ENCODE data around the gene MME.

Gene MME

DNA sequence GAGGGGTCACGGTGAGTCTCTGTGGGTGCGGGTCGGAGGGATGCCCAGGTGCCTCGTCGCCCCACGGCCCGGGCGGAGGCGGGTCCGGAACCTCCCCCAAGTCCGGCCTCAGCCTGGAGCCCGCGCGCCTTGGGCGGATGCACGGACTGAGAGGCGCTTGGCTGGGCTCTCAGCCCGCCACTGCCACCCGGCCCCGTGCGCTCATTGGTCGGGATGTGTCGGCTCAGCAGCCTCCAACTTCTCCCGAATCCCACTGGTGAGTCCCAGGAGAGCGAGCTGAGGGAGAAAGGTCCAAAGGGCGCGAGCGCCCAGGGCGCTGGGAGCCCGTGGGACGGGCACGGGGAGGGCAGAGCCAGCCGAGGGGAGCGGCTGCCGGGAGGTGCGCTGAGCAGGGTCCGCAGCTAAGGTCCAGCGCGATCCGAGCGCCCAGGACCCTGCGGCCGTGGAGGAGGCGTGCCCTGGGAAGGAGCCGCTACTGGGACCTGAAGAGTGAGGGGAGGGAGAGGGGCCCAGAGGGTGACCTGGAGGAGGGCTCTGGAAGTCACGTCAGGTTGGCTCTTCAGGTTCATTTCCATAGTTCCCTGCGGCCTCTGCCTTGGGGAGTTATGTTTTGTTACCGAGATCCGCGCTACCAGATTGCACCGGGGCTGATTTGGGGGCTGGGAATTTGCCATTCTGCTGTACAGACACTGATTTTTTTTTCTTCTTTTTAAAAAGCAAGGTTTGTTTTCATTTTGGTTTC lies at the start of gene MME:
TSS of gene MME (plus strand) at position 574 of the 742 bp plus-strand sequence. CDS start 3,849 bp downstream, outside the sequence.
- DNase-seq (ENCODE audit: insufficient read length, low spot score) (peak; percentile 66), FAIRE-seq (peak; percentile 49)

DNA sequence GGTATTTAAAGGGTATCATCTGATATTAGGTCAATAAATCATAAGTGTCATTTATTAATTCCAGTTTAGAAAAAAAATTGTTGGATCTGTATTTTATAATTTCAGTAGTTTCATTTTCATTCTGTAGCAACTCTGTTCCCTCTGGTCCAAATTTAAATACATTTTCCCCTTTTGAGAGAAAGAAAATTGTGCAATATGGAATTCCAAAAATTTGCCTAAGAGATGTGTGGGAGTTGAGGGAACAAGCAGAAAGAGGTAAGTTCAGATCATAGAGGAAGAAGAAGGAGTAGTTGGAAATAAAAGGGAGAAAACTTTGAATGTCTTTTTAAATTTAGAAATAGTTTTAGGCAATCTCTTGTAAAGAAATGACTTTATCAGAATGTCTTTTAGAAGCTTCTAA lies 48.9 kb upstream of the MME start:
- FAIRE-seq (no peak), DNase-seq (ENCODE audit: insufficient read length, low spot score) (no peak)

DNA sequence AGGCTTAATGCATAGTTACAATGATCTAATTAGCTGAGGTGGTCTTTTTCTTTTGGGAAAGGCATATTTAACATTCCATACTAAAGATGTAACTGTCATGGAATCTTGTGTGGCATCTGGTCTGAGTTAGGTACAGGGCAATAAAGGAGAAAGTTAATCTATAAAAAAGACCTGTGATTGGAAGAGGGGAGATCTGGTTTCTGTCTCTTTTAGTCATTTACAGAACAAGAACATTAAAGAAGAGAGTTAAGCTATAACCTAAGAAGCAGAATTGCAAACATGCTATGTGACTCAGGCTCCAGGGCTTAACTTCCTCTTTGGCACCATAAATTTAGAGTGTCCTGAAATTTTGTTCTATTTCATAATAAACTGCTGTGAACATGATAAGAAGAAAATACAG lies 47.2 kb upstream of the MME start:
- DNase-seq (ENCODE audit: insufficient read length, low spot score) (no peak), FAIRE-seq (no peak)

GRCh38 chr3:155034786-155035185 lies 45.3 kb upstream of the MME start:
- DNase-seq (ENCODE audit: insufficient read length, low spot score) (no peak), FAIRE-seq (no peak)

DNA sequence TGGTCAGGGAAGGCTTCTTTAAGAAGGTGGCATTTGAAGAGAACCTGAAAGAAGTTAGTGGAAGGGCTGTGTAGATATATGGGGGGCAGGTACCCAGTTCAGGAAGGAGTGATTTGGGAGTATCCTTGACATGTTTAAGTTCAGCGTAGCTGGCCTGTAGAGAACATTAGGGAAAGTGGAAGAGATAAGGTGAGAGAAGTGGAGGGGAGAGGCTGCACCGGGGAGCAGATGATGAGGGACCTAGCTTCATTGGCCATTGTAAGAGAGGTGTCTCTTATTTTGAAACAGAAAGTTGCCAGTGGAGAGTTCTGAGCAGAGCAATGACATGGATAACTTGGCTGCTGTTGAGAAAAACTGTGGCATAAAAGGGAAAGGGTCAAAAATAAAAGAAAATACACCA lies 44.6 kb upstream of the MME start:
- FAIRE-seq, result no peak
- no peak for DNase-seq (ENCODE audit: insufficient read length, low spot score)

- no peak for FAIRE-seq
- DNase-seq (ENCODE audit: insufficient read length, low spot score), result no peak
Measured at GRCh38 chr3:155037508-155038202, 42.5 kb upstream of the MME start.

- DNase-seq (ENCODE audit: insufficient read length, low spot score) (no peak), FAIRE-seq (no peak)
Measured at GRCh38 chr3:155038203-155038554, 41.9 kb upstream of the MME start.

DNA sequence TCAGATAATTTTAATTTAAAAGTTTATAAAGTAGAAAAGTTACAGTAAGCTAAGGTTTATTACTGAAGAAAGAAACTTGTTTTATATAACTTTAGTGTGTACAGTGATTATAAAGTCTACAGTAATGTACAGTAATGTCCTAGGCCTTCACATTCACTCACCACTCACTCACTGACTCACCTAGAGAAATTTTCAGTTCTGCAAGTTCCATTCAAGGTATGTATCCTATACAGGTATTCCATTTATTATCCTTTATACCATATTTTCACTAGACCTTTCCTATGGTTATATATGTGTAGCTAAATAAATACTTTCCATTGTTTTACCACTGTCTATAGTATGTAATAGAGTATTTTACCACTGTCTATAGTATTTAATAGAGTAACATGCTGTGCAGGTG lies 33.2 kb upstream of the MME start:
- no peak for DNase-seq (ENCODE audit: insufficient read length, low spot score)
- no peak for FAIRE-seq

GRCh38 chr3:155047672-155048071 lies 32.4 kb upstream of the MME start:
- FAIRE-seq (no peak), DNase-seq (ENCODE audit: insufficient read length, low spot score) (no peak)

DNA sequence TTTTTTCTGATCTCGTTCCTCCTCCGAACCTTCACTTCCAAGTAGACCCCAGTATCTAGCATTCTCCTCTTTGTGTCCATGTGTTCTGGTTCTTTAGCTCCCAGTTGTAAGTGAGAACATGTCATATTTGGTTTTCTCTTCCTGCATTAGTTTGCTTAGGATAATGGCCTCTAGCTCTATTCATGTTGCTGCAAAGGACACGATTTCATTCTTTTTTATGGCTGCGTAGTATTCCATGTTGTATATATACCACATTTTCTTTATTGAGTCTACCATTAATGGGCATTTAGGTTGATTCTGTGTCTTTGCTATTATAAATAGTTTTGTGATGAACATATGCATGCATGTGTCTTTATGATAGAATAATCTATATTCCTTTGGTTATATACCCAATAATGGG lies 30.2 kb upstream of the MME start:
- no peak for DNase-seq (ENCODE audit: insufficient read length, low spot score)
- FAIRE-seq, result no peak

DNA sequence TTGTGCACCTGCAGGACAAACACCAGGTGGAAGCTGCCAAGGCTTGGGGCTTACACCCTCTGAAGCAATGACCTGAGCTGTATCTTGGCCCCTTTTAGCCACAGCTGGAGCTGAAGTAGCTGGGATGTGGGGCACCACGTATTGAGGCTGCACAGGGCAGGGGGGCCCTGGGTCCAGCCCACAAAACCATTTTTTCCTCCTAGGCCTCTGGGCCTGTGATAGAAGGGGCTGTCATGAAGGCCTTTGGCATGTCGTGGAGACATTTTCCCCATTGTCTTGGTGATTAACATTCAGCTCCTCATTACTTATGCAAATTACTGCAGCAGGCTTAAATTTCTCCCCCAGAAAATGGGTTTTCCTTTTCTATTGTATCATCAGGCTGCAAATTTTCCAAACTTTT lies 27.6 kb upstream of the MME start:
- FAIRE-seq, result no peak
- DNase-seq (ENCODE audit: insufficient read length, low spot score), result no peak

DNA sequence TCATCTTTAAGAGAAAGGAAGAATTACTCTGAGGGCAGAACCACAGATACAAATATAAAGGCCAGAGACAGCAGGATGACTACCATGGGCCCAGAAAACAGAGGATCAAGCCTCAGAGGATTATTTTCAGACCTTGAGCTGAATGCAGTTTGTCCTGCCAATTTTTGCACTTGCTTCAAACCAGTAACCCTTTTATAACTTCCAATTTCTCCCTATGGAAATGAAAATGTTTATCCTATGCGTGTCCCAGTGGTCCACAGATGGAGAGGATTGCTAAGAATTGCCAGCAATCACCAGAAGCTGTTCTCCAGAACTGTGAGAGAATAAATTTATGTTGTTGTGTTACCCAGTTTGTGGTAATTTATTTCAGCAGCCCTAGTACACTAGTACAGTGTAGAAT lies 26.4 kb upstream of the MME start:
- no peak for FAIRE-seq

DNA sequence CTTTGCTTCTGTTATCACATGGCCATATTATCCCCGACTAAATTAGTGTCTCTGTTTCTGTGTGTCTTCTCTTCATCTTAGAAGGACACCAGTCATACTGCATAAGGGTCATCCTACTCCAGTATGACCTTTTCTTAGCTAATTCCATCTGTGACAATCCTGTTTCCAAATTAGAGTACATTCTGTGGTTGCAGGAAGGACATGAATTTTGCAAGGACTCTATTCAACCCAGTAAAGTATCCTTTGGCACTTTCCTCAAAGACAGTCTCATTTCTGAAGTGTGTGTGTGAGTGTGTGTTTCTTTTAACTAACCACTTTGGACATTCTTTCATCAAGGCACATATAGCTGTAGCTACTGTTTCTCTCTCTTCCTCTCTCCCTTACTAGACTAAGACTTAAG lies 15.2 kb upstream of the MME start:
- DNase-seq (ENCODE audit: insufficient read length, low spot score) (no peak), FAIRE-seq (no peak)

More for the DNA sequence above, 26.4 kb upstream of the MME start:
- no peak for DNase-seq (ENCODE audit: insufficient read length, low spot score)

DNA sequence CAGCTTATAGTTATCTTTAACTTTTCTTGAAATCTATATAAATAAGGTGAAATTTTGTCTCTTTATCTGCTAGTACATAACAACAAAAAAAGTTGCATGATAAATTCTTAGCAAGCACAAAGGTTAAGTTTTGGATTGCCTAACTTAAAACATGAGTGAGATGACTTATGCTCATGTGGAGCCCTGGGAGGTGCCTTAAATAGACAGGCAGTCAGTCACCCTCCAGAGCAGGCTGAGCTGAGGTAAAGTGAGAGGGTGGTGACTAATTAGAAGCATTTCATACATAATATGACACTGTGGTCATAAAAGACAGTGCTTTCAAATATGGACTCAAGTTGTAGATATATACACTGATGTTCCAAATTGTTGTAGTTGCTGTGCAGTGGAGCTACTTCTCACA lies 14.6 kb upstream of the MME start:
- FAIRE-seq (peak; percentile 83), DNase-seq (ENCODE audit: insufficient read length, low spot score) (peak; percentile 38)

- FAIRE-seq (no peak), DNase-seq (ENCODE audit: insufficient read length, low spot score) (peak; percentile 29)
Measured at GRCh38 chr3:155069729-155070128, 10.4 kb upstream of the MME start.

DNA sequence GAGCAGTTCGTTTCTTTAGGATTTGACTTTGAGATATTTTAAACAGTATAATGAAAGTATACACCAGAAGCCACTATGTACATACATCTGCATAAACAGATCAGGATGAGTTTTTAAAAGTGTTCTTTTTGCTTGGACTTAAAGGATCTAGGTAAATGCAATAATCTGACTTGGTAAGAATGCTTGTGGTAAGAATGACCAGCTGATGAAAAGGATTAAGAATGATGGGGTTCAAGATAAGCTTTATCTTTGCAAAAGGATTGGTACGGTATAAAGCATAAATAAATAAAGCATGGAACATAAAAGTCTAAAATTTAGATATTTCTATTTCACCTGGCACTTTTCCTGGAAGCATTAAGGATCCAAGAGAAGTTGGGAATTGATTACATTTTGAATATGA lies 9.8 kb upstream of the MME start:
- FAIRE-seq (no peak), DNase-seq (ENCODE audit: insufficient read length, low spot score) (no peak)

- FAIRE-seq (peak; percentile 91), DNase-seq (ENCODE audit: insufficient read length, low spot score) (peak; percentile 71)
Measured at GRCh38 chr3:155070932-155071387, 9.2 kb upstream of the MME start.

- DNase-seq (ENCODE audit: insufficient read length, low spot score) (no peak), FAIRE-seq (no peak)
Measured at GRCh38 chr3:155075200-155075599, 4.9 kb upstream of the MME start.

DNA sequence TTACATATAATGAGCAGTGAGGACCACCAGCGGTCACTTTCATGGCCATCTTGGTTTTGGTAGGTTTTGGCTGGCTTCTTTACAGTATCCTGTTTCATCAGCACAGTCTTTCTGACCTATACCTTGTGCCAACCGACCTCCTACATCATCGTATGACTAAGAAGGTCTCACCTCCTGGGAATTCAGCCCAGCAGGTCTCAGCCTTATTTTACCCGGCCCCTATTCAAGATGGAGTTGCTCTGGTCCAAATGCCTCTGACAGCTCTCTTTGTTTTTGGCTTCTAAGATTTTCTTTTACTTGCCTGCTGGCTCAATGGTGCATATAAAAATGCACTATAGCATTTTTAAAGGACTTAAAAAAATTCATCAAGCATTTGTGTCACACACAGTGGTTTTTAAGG lies 3.2 kb upstream of the MME start:
- FAIRE-seq (no peak), DNase-seq (ENCODE audit: insufficient read length, low spot score) (no peak)

- FAIRE-seq (no peak), DNase-seq (ENCODE audit: insufficient read length, low spot score) (no peak)
Measured at GRCh38 chr3:155078711-155079467, 1.2 kb upstream of the MME start.

DNA sequence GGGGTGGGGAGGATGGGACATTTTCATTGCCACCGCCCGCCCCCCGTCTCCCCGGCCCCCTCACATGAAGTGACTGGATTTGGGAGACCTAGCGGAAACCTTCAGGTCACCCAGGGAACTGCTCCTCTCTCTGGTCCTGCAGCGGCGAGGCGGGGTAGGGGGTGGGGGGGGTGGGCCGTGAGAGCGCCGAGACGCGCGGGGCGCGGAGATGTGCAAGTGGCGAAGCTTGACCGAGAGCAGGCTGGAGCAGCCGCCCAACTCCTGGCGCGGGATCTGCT lies 712 bp upstream of the MME start:
- DNase-seq (ENCODE audit: insufficient read length, low spot score) (peak; percentile 59), FAIRE-seq (no peak)

GRCh38 chr3:155080692-155081091 lies 573 bp downstream of the MME start:
- no peak for FAIRE-seq
- no peak for DNase-seq (ENCODE audit: insufficient read length, low spot score)

Measured in HTR-8/SVneo (cell line).